B cell (primary cell): Measurements from ENCODE around the gene XXYLT1.

ENCODE experiments used
- EZH2 ChIP-seq: IDR thresholded peaks from 2 replicates; pipeline ENCODE4 v1.6.1; 2012; ENCODE audit warnings: borderline replicate concordance, low read depth, mild to moderate bottlenecking, moderate library complexity, low read length; ENCODE audit not compliant: insufficient read depth, poor library complexity, severe bottlenecking
- TF ChIP-seq, protein P1 (sequence below): fragments of 200-600 bp; IDR thresholded peaks from one replicate; pipeline ENCODE4 v1.8.0; 2022; ENCODE audit warnings: antibody characterized with exemption, mild to moderate bottlenecking

DNA sequence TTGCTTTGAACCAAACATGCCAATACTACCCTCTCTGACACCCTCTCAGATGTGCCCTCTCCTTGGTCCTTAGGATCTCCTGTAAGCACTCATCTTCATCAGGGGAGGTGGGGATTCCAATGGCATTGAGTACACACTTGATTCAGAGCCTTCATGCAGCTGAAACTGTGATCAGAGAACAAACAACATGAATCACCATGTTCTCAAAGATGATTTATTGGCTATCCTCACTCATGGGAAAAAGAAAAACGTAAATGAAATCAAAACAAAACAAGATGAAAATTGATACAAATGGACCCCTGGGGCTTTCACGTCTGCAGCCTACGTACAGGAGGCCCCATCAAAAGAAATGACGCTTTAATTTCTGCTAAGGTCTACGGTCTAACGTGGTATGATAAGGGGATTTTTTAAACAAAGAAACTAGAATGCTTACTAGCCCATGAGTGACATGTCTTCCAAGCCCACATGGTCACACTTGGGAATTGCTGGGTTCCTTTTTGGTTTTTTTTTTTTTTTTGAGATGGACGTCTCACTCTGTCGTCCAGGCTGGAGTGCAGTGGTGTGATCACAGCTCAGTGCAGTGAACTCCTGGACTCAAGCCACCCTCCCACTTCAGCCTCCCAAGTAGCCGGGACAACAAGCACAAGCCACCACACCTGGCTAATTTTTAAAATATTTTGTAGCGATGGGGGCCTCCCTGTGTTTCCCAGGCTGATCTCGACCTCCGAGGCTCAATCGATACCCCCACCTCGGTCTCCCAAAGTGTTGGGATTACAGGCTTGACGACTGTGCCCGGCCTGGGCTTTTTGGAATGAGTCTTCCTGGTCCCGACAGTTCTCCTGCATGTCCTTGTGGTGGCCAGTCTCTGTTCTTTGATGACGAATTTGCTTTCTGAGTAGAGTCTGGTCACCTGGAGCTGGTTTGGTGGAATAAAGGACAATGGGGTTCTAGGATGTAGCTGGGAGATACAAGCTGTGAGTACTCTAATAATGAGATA lies 202.6 kb downstream of the XXYLT1 start:
- TF ChIP-seq, protein P1, sequence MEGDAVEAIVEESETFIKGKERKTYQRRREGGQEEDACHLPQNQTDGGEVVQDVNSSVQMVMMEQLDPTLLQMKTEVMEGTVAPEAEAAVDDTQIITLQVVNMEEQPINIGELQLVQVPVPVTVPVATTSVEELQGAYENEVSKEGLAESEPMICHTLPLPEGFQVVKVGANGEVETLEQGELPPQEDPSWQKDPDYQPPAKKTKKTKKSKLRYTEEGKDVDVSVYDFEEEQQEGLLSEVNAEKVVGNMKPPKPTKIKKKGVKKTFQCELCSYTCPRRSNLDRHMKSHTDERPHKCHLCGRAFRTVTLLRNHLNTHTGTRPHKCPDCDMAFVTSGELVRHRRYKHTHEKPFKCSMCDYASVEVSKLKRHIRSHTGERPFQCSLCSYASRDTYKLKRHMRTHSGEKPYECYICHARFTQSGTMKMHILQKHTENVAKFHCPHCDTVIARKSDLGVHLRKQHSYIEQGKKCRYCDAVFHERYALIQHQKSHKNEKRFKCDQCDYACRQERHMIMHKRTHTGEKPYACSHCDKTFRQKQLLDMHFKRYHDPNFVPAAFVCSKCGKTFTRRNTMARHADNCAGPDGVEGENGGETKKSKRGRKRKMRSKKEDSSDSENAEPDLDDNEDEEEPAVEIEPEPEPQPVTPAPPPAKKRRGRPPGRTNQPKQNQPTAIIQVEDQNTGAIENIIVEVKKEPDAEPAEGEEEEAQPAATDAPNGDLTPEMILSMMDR = no peak
- TF ChIP-seq EZH2 = no peak
